HepG2 (cell line): ENCODE data around the gene TWIST2. TPM values are rescaled to one million over a fixed set of nuclear protein-coding genes. Genes with fewer than 3 reads are reported as not detected.

Experiments used
- ARNT2 ChIP-seq: sonication (generic); formaldehyde crosslinking; IDR thresholded peaks from 2 replicates; pipeline ENCODE4 v1.8.0; 2022; ENCODE audit warnings: mild to moderate bottlenecking, low read depth, missing genetic modification reagents, moderate library complexity
- CBFB ChIP-seq: sonication (generic); formaldehyde crosslinking; IDR thresholded peaks from 2 replicates; pipeline ENCODE4 v1.4.0; 2020; ENCODE audit warnings: missing genetic modification reagents
- CEBPB ChIP-seq: IDR thresholded peaks from 2 replicates; pipeline ENCODE4 v1.6.1; 2011; ENCODE audit warnings: low read depth, low read length, improper control_type of control experiment, borderline replicate concordance
- FOXK2 ChIP-seq: fragments of 450-650 bp; IDR thresholded peaks from 2 replicates; pipeline ENCODE4 v1.6.1; 2016
- KMT2A ChIP-seq: sonication (generic); formaldehyde crosslinking; IDR thresholded peaks from 2 replicates; pipeline ENCODE4 v1.4.0; 2020; ENCODE audit warnings: missing genetic modification reagents
- RBM22 ChIP-seq: fragments of 200-400 bp; formaldehyde crosslinking; optimal IDR thresholded peaks from 2 replicates; pipeline ENCODE3; 2017; ENCODE audit warnings: mild to moderate bottlenecking, low read length, moderate library complexity
- SATB2 ChIP-seq: sonication (generic); formaldehyde crosslinking; IDR thresholded peaks from 2 replicates; pipeline ENCODE4 v1.5.0; 2020; ENCODE audit warnings: missing genetic modification reagents
- YY1 ChIP-seq: IDR thresholded peaks from 2 replicates; pipeline ENCODE4 v1.6.1; 2011; ENCODE audit warnings: low read length, low read depth, moderate library complexity, mild to moderate bottlenecking; ENCODE audit not compliant: insufficient read depth, insufficient replicate concordance
- ZC3H4 ChIP-seq: sonication (generic); formaldehyde crosslinking; IDR thresholded peaks from 2 replicates; pipeline ENCODE4 v1.4.0; 2020; ENCODE audit warnings: missing genetic modification reagents, borderline replicate concordance
- ZGPAT ChIP-seq: IDR thresholded peaks from 2 replicates; pipeline ENCODE4 v1.6.1; 2016; ENCODE audit warnings: mild to moderate bottlenecking
- ZMYM3 ChIP-seq: sonication (generic); formaldehyde crosslinking; IDR thresholded peaks from 2 replicates; pipeline ENCODE4 v1.5.1; 2020; ENCODE audit warnings: mild to moderate bottlenecking, missing genetic modification reagents
- ZNF253 ChIP-seq: sonication (generic); formaldehyde crosslinking; IDR thresholded peaks from 2 replicates; pipeline ENCODE4 v1.8.0; 2022; ENCODE audit warnings: mild to moderate bottlenecking, missing genetic modification reagents, borderline replicate concordance
- ZNF382 ChIP-seq: sonication (generic); formaldehyde crosslinking; IDR thresholded peaks from 2 replicates; pipeline ENCODE4 v1.5.0; 2020; ENCODE audit warnings: missing genetic modification reagents, mild to moderate bottlenecking, borderline replicate concordance
- ZNF383 ChIP-seq: sonication (generic); formaldehyde crosslinking; IDR thresholded peaks from 2 replicates; pipeline ENCODE4 v1.4.0; 2020; ENCODE audit warnings: missing genetic modification reagents, mild to moderate bottlenecking, borderline replicate concordance
- ZNF530 ChIP-seq: sonication (generic); formaldehyde crosslinking; IDR thresholded peaks from 2 replicates; pipeline ENCODE4 v1.5.0; 2020; ENCODE audit warnings: low read depth, mild to moderate bottlenecking, missing genetic modification reagents
- ZNF557 ChIP-seq: sonication (generic); formaldehyde crosslinking; IDR thresholded peaks from 2 replicates; pipeline ENCODE4 v1.4.0; 2020; ENCODE audit warnings: missing genetic modification reagents
- ZNF562 ChIP-seq: sonication (generic); formaldehyde crosslinking; IDR thresholded peaks from 2 replicates; pipeline ENCODE4 v1.8.0; 2022; ENCODE audit warnings: missing genetic modification reagents, borderline replicate concordance
- ZNF616 ChIP-seq: sonication (generic); formaldehyde crosslinking; IDR thresholded peaks from 2 replicates; pipeline ENCODE4 v1.5.0; 2020; ENCODE audit warnings: low read depth, mild to moderate bottlenecking, missing genetic modification reagents
- ZNF776 ChIP-seq: sonication (generic); formaldehyde crosslinking; IDR thresholded peaks from 2 replicates; pipeline ENCODE4 v1.4.0; 2020; ENCODE audit warnings: mild to moderate bottlenecking, missing genetic modification reagents
- ZNF83 ChIP-seq: sonication (generic); formaldehyde crosslinking; IDR thresholded peaks from 2 replicates; pipeline ENCODE4 v1.4.0; 2020; ENCODE audit warnings: missing genetic modification reagents, mild to moderate bottlenecking, borderline replicate concordance
- ZNF850 ChIP-seq: sonication (generic); formaldehyde crosslinking; conservative IDR thresholded peaks from 2 replicates; pipeline ENCODE4 v1.9.0; 2021; ENCODE audit warnings: mild to moderate bottlenecking, missing genetic modification reagents
- ZSCAN9 ChIP-seq: IDR thresholded peaks from 2 replicates; pipeline ENCODE4 v1.6.1; 2016; ENCODE audit warnings: borderline replicate concordance
- polyA plus RNA-seq, 8 experiments: library from polyadenylated mRNA; depleted of rRNA in 3 of 8; stranded (reverse) in 7 of 8; unstranded in 1 of 8; fragments of >200 nt; fragmentation: Illumina TruSeq in 4 of 8; extraction: Trizol in 4 of 8; gene quantifications; 2 replicates each; pipeline versions ENCODE4 v1.2.1 to v1.2.3, GENCODE V29; 2011 to 2016; ENCODE audit warnings: low read depth in 4 of 8, missing spikeins in 1 of 8, mixed read lengths in 1 of 8; ENCODE audit not compliant: insufficient read depth in 1 of 8
- total RNA-seq, 5 experiments: library from RNA; depleted of rRNA; stranded (reverse); fragments of >200 nt; fragmentation: Illumina TruSeq; extraction: Trizol; gene quantifications; 2 replicates each; pipeline ENCODE4 v1.2.3, GENCODE V29; 2016; ENCODE audit warnings: low read depth in 1 of 5
- TF ChIP-seq, protein P1 (sequence below): IDR thresholded peaks from 2 replicates; pipeline ENCODE4 v1.6.1; 2012; ENCODE audit warnings: low read length, improper control_type of control experiment
- TF ChIP-seq, protein P2 (sequence below): sonication (generic); formaldehyde crosslinking; IDR thresholded peaks from 2 replicates; pipeline ENCODE4 v1.5.1; 2020; ENCODE audit warnings: mild to moderate bottlenecking, moderate library complexity, missing genetic modification reagents

TWIST2 gene
- total and polyA plus RNA-seq, 2 of the 13 experiments (the other 11 are each of a cell fraction or from before 2014, with no cell fraction given): 0.08 to 0.11 TPM

DNA sequence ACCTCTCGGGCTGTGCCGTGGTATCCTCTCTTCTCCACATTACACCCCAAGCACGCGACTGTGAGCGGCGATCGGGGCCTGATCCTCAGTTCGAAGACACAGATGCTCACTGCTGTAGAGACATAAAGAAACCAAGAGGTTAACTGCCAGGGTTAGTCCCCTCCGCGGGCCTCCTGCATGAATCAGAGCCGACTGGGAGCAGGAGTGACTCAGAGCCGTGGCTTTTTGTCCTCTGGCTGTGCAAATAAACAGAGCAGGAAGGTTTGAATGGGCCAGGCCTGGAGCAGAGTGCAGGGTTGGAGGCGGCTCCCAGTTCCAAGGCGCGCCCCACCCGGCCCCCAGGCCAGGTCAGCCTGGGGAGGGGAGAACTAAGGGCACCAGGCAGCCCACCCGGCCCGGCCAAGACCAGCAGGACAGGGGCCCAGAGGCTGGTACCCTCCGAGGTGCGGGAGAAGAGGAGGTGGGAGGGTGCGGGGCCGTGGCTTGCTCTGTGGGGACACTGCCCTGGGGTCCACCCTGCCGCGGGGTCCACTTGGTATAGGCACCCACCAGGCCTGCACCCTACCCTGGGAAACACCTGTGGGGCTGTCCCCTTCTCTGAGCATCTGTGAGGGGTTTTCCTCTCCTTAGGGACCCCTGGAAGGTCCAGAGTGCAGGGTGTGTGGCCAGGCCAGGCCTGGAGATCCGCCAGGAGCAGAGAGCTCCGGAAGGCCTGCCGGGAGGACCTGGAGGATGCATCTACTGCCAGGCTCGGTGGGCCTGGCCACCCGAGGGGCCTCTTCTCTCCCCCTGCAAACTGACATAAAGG is 16.5 kb downstream of the TWIST2 start (continued):
- TF ChIP-seq, protein P1, sequence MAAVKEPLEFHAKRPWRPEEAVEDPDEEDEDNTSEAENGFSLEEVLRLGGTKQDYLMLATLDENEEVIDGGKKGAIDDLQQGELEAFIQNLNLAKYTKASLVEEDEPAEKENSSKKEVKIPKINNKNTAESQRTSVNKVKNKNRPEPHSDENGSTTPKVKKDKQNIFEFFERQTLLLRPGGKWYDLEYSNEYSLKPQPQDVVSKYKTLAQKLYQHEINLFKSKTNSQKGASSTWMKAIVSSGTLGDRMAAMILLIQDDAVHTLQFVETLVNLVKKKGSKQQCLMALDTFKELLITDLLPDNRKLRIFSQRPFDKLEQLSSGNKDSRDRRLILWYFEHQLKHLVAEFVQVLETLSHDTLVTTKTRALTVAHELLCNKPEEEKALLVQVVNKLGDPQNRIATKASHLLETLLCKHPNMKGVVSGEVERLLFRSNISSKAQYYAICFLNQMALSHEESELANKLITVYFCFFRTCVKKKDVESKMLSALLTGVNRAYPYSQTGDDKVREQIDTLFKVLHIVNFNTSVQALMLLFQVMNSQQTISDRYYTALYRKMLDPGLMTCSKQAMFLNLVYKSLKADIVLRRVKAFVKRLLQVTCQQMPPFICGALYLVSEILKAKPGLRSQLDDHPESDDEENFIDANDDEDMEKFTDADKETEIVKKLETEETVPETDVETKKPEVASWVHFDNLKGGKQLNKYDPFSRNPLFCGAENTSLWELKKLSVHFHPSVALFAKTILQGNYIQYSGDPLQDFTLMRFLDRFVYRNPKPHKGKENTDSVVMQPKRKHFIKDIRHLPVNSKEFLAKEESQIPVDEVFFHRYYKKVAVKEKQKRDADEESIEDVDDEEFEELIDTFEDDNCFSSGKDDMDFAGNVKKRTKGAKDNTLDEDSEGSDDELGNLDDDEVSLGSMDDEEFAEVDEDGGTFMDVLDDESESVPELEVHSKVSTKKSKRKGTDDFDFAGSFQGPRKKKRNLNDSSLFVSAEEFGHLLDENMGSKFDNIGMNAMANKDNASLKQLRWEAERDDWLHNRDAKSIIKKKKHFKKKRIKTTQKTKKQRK: no peak
- TF ChIP-seq SATB2 (peak; percentile 59; the same call in 1 of the 2 replicates), ZC3H4 (CRISPR knock-in tag) (0 out of 2 replicates have a peak, but pooled peaks have one; percentile 43), ZSCAN9 (CRISPR knock-in tag) (no peak; the same call in 1 of the 2 replicates), ZNF562 (CRISPR knock-in tag) (no peak), ZNF557 (peak; percentile 92), ZNF776 (peak; percentile 68; the same call in 1 of the 2 replicates), ZNF253 (CRISPR knock-in tag) (0 out of 2 replicates have a peak, but pooled peaks have one; percentile 78), ZNF616 (CRISPR knock-in tag) (0 out of 2 replicates have a peak, but pooled peaks have one; percentile 41), YY1 (peak; percentile 20), FOXK2 (peak; percentile 53; the same call in 1 of the 2 replicates), ARNT2 (CRISPR knock-in tag) (peak; percentile 73), RBM22 (no peak), CBFB (peak; percentile 74; the same call in 1 of the 2 replicates), CEBPB (no peak), KMT2A (CRISPR knock-in tag) (peak; percentile 67), ZGPAT (CRISPR knock-in tag) (peak; percentile 98), ZMYM3 (CRISPR knock-in tag) (peak; percentile 87; the same call in 1 of the 2 replicates), ZNF383 (CRISPR knock-in tag) (no peak), ZNF83 (CRISPR knock-in tag) (peak; percentile 81; the same call in 1 of the 2 replicates), ZNF530 (0 out of 2 replicates have a peak, but pooled peaks have one; percentile 20), ZNF850 (peak; percentile 73; the same call in 1 of the 2 replicates), ZNF382 (CRISPR knock-in tag) (no peak)
- TF ChIP-seq, protein P2, sequence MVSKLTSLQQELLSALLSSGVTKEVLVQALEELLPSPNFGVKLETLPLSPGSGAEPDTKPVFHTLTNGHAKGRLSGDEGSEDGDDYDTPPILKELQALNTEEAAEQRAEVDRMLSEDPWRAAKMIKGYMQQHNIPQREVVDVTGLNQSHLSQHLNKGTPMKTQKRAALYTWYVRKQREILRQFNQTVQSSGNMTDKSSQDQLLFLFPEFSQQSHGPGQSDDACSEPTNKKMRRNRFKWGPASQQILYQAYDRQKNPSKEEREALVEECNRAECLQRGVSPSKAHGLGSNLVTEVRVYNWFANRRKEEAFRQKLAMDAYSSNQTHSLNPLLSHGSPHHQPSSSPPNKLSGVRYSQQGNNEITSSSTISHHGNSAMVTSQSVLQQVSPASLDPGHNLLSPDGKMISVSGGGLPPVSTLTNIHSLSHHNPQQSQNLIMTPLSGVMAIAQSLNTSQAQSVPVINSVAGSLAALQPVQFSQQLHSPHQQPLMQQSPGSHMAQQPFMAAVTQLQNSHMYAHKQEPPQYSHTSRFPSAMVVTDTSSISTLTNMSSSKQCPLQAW (CRISPR knock-in tag): peak; percentile 86
